GM12872 (cell line): ENCODE measurements around the gene RPGRIP1.

Source experiments
- TF ChIP-seq, protein P1 (sequence below): IDR thresholded peaks from 3 replicates; pipeline ENCODE4 v1.5.1; 2011; ENCODE audit warnings: low read depth, mild to moderate bottlenecking, low read length, moderate library complexity; ENCODE audit not compliant: insufficient read depth

RPGRIP1 gene

GRCh38 chr14:21302013-21302835 lies 22.3 kb downstream of the RPGRIP1 start:
- TF ChIP-seq, protein P1, sequence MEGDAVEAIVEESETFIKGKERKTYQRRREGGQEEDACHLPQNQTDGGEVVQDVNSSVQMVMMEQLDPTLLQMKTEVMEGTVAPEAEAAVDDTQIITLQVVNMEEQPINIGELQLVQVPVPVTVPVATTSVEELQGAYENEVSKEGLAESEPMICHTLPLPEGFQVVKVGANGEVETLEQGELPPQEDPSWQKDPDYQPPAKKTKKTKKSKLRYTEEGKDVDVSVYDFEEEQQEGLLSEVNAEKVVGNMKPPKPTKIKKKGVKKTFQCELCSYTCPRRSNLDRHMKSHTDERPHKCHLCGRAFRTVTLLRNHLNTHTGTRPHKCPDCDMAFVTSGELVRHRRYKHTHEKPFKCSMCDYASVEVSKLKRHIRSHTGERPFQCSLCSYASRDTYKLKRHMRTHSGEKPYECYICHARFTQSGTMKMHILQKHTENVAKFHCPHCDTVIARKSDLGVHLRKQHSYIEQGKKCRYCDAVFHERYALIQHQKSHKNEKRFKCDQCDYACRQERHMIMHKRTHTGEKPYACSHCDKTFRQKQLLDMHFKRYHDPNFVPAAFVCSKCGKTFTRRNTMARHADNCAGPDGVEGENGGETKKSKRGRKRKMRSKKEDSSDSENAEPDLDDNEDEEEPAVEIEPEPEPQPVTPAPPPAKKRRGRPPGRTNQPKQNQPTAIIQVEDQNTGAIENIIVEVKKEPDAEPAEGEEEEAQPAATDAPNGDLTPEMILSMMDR, result no peak

- TF ChIP-seq, protein P1, result no peak
Observed at GRCh38 chr14:21307637-21308036, 27.8 kb downstream of the RPGRIP1 start.

GRCh38 chr14:21308132-21308478 lies 28.2 kb downstream of the RPGRIP1 start:
- TF ChIP-seq, protein P1, result no peak

DNA sequence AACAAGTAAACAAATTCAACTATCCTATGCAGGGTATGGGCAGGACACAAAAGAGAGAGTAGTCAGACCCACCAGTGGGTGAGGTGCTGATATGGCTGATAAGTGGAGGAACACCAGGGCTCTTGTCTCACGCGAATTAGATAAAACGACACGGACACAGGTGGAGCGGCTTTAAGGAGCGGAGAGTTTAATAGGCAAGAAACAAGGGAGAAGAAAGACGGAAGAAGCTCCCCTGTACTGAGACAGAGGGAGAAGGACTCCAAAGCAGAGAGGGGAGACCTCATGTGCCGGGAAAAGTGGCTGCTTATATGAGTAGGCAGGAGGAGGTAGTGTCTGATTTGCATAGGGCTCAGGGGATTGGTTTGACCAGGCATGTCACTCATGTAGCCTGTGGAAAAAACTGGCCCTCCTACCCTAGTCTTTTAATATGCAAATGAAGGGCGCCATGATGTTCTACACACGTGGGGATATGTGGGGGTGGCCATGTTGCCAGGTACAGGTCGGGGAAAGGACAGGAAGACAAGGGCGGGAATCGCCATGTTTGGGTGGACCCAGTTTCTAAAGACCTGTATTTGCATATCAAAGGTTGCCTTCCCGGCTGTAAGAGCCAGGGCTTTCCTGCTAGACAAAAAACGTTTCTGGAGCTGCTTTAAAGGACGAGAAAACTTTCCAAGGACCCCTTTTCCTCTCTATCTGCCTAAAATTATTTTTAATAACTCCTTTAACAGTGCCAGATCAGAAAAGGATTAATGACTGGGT lies 28.8 kb downstream of the RPGRIP1 start:
- TF ChIP-seq, protein P1, result no peak

DNA sequence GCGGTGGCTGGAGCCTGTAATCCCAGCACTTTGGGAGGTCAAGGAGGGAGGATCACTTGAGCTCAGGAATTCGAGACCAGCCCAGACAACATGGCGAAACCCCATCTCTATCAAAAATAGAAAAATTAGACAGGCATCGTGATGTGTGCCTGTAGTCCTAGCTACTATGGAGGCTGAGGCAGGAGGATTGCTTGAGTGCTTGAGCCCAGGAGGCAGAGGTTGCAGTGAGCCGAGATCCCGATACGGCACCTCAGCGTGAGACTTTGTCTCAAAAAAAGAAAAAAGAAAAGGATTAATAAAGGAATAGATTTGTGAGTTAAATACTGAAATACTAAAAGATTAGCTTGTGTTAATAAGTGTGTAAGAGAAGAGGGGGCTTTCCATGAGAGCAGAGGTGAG lies 29.4 kb downstream of the RPGRIP1 start:
- TF ChIP-seq, protein P1, result no peak

DNA sequence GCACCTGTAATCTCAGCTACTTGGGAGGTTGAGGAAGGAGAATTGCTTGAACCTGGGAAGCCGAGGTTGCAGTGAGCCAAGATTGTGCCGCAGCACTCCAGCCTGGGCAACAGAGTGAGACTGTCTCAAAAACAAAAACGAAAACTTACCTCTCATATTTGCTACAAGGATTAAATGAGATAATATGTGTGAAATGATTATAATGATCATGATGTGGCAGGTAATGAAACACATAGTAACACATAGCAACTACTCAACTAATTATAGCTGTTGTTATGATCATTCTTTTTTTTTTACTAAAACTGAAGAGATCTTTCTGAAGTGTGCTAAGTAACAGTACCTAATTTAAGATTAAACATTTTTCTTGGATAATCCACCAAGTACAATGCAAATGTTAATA lies 30.1 kb downstream of the RPGRIP1 start:
- TF ChIP-seq, protein P1, result no peak

- TF ChIP-seq, protein P1, result no peak
Observed at GRCh38 chr14:21311614-21312013, 31.7 kb downstream of the RPGRIP1 start.
